Head of caudate nucleus (tissue), 42 donors: ENCODE data around the gene WWOX.

ENCODE experiments used
- DNase-seq, 42 donors: peaks; one replicate each; pipeline versions ENCODE4 v3.0.0 to v3.0.0-alpha.2; 2020 to 2021; ENCODE audit warnings: mixed read lengths in 7 of 42
- intact Hi-C: fragments of 100-400 bp; cut with DNase I; formaldehyde crosslinking; loops from one replicate; pipeline ENCODE4 v1.15.0; 2022

The WWOX gene

GRCh38 chr16:79177018-79177417, 1077.6 kb downstream of the WWOX start:
- intact Hi-C loops, result no loop called here
- DNase-seq, result no peak

- intact Hi-C loops, result no loop called here
- DNase-seq, result no peak
Measured at GRCh38 chr16:79181419-79181818, 1082.0 kb downstream of the WWOX start.

- intact Hi-C loops, result no loop called here
- DNase-seq, result no peak
Measured at GRCh38 chr16:79182616-79183015, 1083.2 kb downstream of the WWOX start.

- intact Hi-C loops, result no loop called here
- no peak for DNase-seq
Measured at GRCh38 chr16:79183571-79183970, 1084.1 kb downstream of the WWOX start.

GRCh38 chr16:79184464-79185030, 1085.1 kb downstream of the WWOX start:
- DNase-seq, result no peak
- intact Hi-C loops, result no loop called here

GRCh38 chr16:79185711-79186110, 1086.3 kb downstream of the WWOX start:
- DNase-seq, result no peak
- intact Hi-C loops, result no loop called here

- intact Hi-C loops, result no loop called here
- no peak for DNase-seq
Measured at GRCh38 chr16:79186196-79186595, 1086.7 kb downstream of the WWOX start.

GRCh38 chr16:79188115-79188738, 1088.8 kb downstream of the WWOX start:
- DNase-seq, result no peak
- intact Hi-C loops, result no loop called here

GRCh38 chr16:79188739-79189122, 1089.3 kb downstream of the WWOX start:
- DNase-seq, result no peak
- intact Hi-C loops, result no loop called here

- intact Hi-C loops, result no loop called here
- no peak for DNase-seq
Measured at GRCh38 chr16:79190542-79190941, 1091.1 kb downstream of the WWOX start.

- intact Hi-C loops, result no loop called here
- DNase-seq, result no peak
Measured at GRCh38 chr16:79191933-79192332, 1092.5 kb downstream of the WWOX start.

- DNase-seq, result no peak
- intact Hi-C loops, result no loop called here
Measured at GRCh38 chr16:79192904-79193303, 1093.5 kb downstream of the WWOX start.

- intact Hi-C loops, result no loop called here
- no peak for DNase-seq
Measured at GRCh38 chr16:79194291-79194690, 1094.8 kb downstream of the WWOX start.

- intact Hi-C loops, result no loop called here
Measured at GRCh38 chr16:79195938-79196337, 1096.5 kb downstream of the WWOX start.

GRCh38 chr16:79201436-79201835, 1102.0 kb downstream of the WWOX start:
- DNase-seq, result peak in 1 of 42 donors; percentile 34
- intact Hi-C loops, result no loop called here

More at GRCh38 chr16:79195938-79196337, 1096.5 kb downstream of the WWOX start:
- no peak for DNase-seq

GRCh38 chr16:79202977-79203376, 1103.5 kb downstream of the WWOX start:
- DNase-seq, result peak in 1 of 42 donors; percentile 17
- intact Hi-C loops, result no loop called here

- peak in 1 of 42 donors; percentile 10 for DNase-seq
- intact Hi-C loops, result no loop called here
Measured at GRCh38 chr16:79204486-79204885, 1105.0 kb downstream of the WWOX start.

- no peak for DNase-seq
- intact Hi-C loops, result no loop called here
Measured at GRCh38 chr16:79206889-79207288, 1107.4 kb downstream of the WWOX start.

GRCh38 chr16:79209308-79209707, 1109.9 kb downstream of the WWOX start:
- peak in 30 of 42 donors; percentile 5 to 71 (median 36) for DNase-seq
- intact Hi-C loops, result no loop called here

- intact Hi-C loops, result no loop called here
- DNase-seq, result no peak
Measured at GRCh38 chr16:79210607-79211006, 1111.2 kb downstream of the WWOX start.

- peak in 41 of 42 donors; percentile 25 to 76 (median 53) for DNase-seq
- intact Hi-C loops, result no loop called here
Measured at GRCh38 chr16:79211586-79211985, 1112.1 kb downstream of the WWOX start.
